HepG2 (cell line): Measurements from ENCODE around the gene FBXO4. TPM values are rescaled to one million over a fixed set of nuclear protein-coding genes. Genes with fewer than 3 reads are reported as not detected.

Experiments used
- ATAC-seq: fragments of 200-7000 bp; cut with Tn5 transposase; 3 replicates; pipeline ENCODE4 v1.9.1; 2020; ENCODE audit warnings: mild to moderate bottlenecking, moderate library complexity
- BruUV-seq: library from RNA; stranded (reverse); fragments of 400-500 nt; replicated peaks from 2 replicates; lab custom pipeline; 2021; lab: Mats Ljungman, UMichigan
- CTCF ChIA-PET: fragments of 300-600 bp; formaldehyde crosslinking; extraction: SDS; loops from one replicate; lab custom pipeline; 2021; ENCODE audit warnings: low total read pairs, inconsistent platforms, low intra/inter-chr PET ratio; lab: Yijun Ruan, JAX
- POLR2A ChIA-PET: fragments of 350-600 bp; sonication (Branson Sonifier 250); formaldehyde crosslinking; loops from one replicate; lab custom pipeline; 2020; ENCODE audit warnings: antibody characterized with exemption, inconsistent platforms; lab: Yijun Ruan, JAX
- DNase-seq: peaks from one replicate; pipeline ENCODE4 v3.0.0-alpha.2; 2015; ENCODE audit warnings: low spot score
- FAIRE-seq: peaks from 3 replicates; lab custom pipeline; 2011; peaks lifted over from hg19 to GRCh38; lab: Jason Lieb, UNC
- H2AFZ ChIP-seq: one replicate; pipeline ENCODE4 v1.6.1; 2011; ENCODE audit warnings: low read length, inconsistent platforms
- H3K27ac ChIP-seq: fragments of 300-600 bp; 3 replicates; pipeline ENCODE4 v1.8.0; 2011; ENCODE audit warnings: mixed run types, mild to moderate bottlenecking, mixed read lengths, low read length, inconsistent platforms; ENCODE audit not compliant: insufficient read depth; ENCODE audit errors: extremely low read length
- H3K27me3 ChIP-seq, 2 experiments: fragments of 200-600 bp in 1 of 2; 2 replicates in 1 of 2; 3 replicates in 1 of 2; pipeline versions ENCODE4 v1.6.0 to v1.8.0; 2011; ENCODE audit warnings: low read length in 2 of 2, mild to moderate bottlenecking in 2 of 2, moderate library complexity in 2 of 2, inconsistent platforms in 1 of 2; ENCODE audit not compliant: insufficient read depth in 2 of 2, control insufficient read depth in 1 of 2
- H3K36me3 ChIP-seq, 2 experiments: fragments of 200-600 bp in 1 of 2; replicated peaks in 1 of 2; 2 replicates in 1 of 2; 3 replicates in 1 of 2; pipeline versions ENCODE4 v1.5.1 to v1.8.0; 2011; ENCODE audit warnings: low read length in 2 of 2, inconsistent platforms in 1 of 2; ENCODE audit not compliant: insufficient read depth in 2 of 2, control insufficient read depth in 1 of 2
- H3K4me1 ChIP-seq: 2 replicates; pipeline ENCODE4 v1.5.1; 2012; ENCODE audit warnings: low read length, inconsistent platforms; ENCODE audit not compliant: insufficient read depth
- H3K4me2 ChIP-seq: 2 replicates; pipeline ENCODE4 v1.6.0; 2011; ENCODE audit warnings: low read depth, low read length, inconsistent platforms
- H3K4me3 ChIP-seq, 3 experiments: fragments of 200-600 bp in 1 of 3; sonication (generic), shearing (Covaris generic) in 1 of 3; replicated peaks in 1 of 3; 2 replicates each; pipeline ENCODE4 v1.5.1; 2011 to 2016; ENCODE audit warnings: low read length in 3 of 3, inconsistent platforms in 2 of 3, low read depth in 2 of 3, mild to moderate bottlenecking in 2 of 3, control low read depth in 1 of 3, mixed read lengths in 1 of 3; ENCODE audit not compliant: insufficient read depth in 1 of 3
- H3K79me2 ChIP-seq: one replicate; pipeline ENCODE4 v1.6.1; 2011; ENCODE audit warnings: low read length, inconsistent platforms; ENCODE audit not compliant: insufficient read depth
- H3K9ac ChIP-seq: 2 replicates; pipeline ENCODE4 v1.6.0; 2011; ENCODE audit warnings: mild to moderate bottlenecking, low read depth, low read length, inconsistent platforms; ENCODE audit not compliant: insufficient read depth
- H3K9me3 ChIP-seq: 2 replicates; pipeline ENCODE4 v1.5.1; 2012; ENCODE audit warnings: mild to moderate bottlenecking, low read length
- H4K20me1 ChIP-seq: 2 replicates; pipeline ENCODE4 v1.6.0; 2011; ENCODE audit warnings: inconsistent platforms, mild to moderate bottlenecking, low read length, moderate library complexity; ENCODE audit not compliant: insufficient read depth
- ETV6 ChIP-seq: sonication (generic); formaldehyde crosslinking; conservative IDR thresholded peaks from 2 replicates; pipeline ENCODE4 v1.4.0; 2020; ENCODE audit warnings: missing genetic modification reagents
- HOXA3 ChIP-seq: sonication (generic); formaldehyde crosslinking; IDR thresholded peaks from 2 replicates; pipeline ENCODE4 v1.5.0; 2020; ENCODE audit warnings: missing genetic modification reagents
- ISL2 ChIP-seq: sonication (generic); formaldehyde crosslinking; IDR thresholded peaks from 2 replicates; pipeline ENCODE4 v1.5.0; 2020; ENCODE audit warnings: missing genetic modification reagents
- KMT2A ChIP-seq: sonication (generic); formaldehyde crosslinking; IDR thresholded peaks from 2 replicates; pipeline ENCODE4 v1.4.0; 2020; ENCODE audit warnings: missing genetic modification reagents
- MAFK ChIP-seq, 2 experiments: IDR thresholded peaks in 1 of 2; conservative IDR thresholded peaks in 1 of 2; 2 replicates each; pipeline ENCODE4 v1.6.1; 2011; ENCODE audit warnings: improper control_type of control experiment in 2 of 2, low read length in 2 of 2
- SMAD9 ChIP-seq: sonication (generic); formaldehyde crosslinking; IDR thresholded peaks from 2 replicates; pipeline ENCODE4 v1.5.1; 2020; ENCODE audit warnings: mild to moderate bottlenecking, missing genetic modification reagents
- TEAD2 ChIP-seq: sonication (generic); formaldehyde crosslinking; IDR thresholded peaks from 2 replicates; pipeline ENCODE4 v1.9.0; 2021; ENCODE audit warnings: missing genetic modification reagents
- TGIF2 ChIP-seq: IDR thresholded peaks from 2 replicates; pipeline ENCODE4 v1.6.1; 2016; ENCODE audit warnings: control low read depth, missing compliant biosample characterization
- ZBTB21 ChIP-seq: sonication (generic); formaldehyde crosslinking; IDR thresholded peaks from 2 replicates; pipeline ENCODE4 v1.4.0; 2020; ENCODE audit warnings: missing genetic modification reagents
- ZNF121 ChIP-seq: sonication (generic); formaldehyde crosslinking; IDR thresholded peaks from 2 replicates; pipeline ENCODE4 v1.5.0; 2020; ENCODE audit warnings: mild to moderate bottlenecking, missing genetic modification reagents
- ZNF180 ChIP-seq: sonication (generic); formaldehyde crosslinking; IDR thresholded peaks from 2 replicates; pipeline ENCODE4 v1.4.0; 2020; ENCODE audit warnings: low read depth, missing genetic modification reagents, borderline replicate concordance
- ZNF331 ChIP-seq: sonication (generic); formaldehyde crosslinking; IDR thresholded peaks from 2 replicates; pipeline ENCODE4 v1.4.0; 2020; ENCODE audit warnings: missing genetic modification reagents
- ZNF766 ChIP-seq: sonication (generic); formaldehyde crosslinking; IDR thresholded peaks from 2 replicates; pipeline ENCODE4 v1.5.0; 2020; ENCODE audit warnings: missing genetic modification reagents, borderline replicate concordance
- in situ Hi-C: cut with HindIII; loops from 2 replicates; pipeline ENCODE4 v1.10.0; 2017; ENCODE audit warnings: low pct_unique_long_range_greater_than_20kb; ENCODE audit not compliant: extremely low pct_ligation_motif_present
- intact Hi-C: fragments of 100-400 bp; cut with micrococcal nuclease; formaldehyde crosslinking; loops from one replicate; pipeline ENCODE4 v1.10.0; 2022; ENCODE audit not compliant: unreplicated experiment
- polyA plus RNA-seq, 8 experiments: library from polyadenylated mRNA; depleted of rRNA in 3 of 8; stranded (reverse) in 7 of 8; unstranded in 1 of 8; fragments of >200 nt; fragmentation: Illumina TruSeq in 4 of 8; extraction: Trizol in 4 of 8; gene quantifications; 2 replicates each; pipeline versions ENCODE4 v1.2.1 to v1.2.3, GENCODE V29; 2011 to 2016; ENCODE audit warnings: low read depth in 4 of 8, missing spikeins in 1 of 8, mixed read lengths in 1 of 8; ENCODE audit not compliant: insufficient read depth in 1 of 8
- total RNA-seq, 5 experiments: library from RNA; depleted of rRNA; stranded (reverse); fragments of >200 nt; fragmentation: Illumina TruSeq; extraction: Trizol; gene quantifications; 2 replicates each; pipeline ENCODE4 v1.2.3, GENCODE V29; 2016; ENCODE audit warnings: low read depth in 1 of 5
- TF ChIP-seq, protein P1 (sequence below): sonication (generic); formaldehyde crosslinking; IDR thresholded peaks from 2 replicates; pipeline ENCODE4 v1.5.1; 2020; ENCODE audit warnings: mild to moderate bottlenecking, missing genetic modification reagents, moderate library complexity
- TF ChIP-seq, protein P2 (sequence below): sonication (generic); formaldehyde crosslinking; conservative IDR thresholded peaks from 2 replicates; pipeline ENCODE4 v1.8.0; 2022; ENCODE audit warnings: missing genetic modification reagents
- TF ChIP-seq, protein P3 (sequence below): sonication (generic); formaldehyde crosslinking; IDR thresholded peaks from 2 replicates; pipeline ENCODE4 v1.4.0; 2020; ENCODE audit warnings: missing genetic modification reagents, mild to moderate bottlenecking, borderline replicate concordance
- TF ChIP-seq, protein P4 (sequence below): IDR thresholded peaks from 2 replicates; pipeline ENCODE4 v1.6.1; 2016; ENCODE audit warnings: missing compliant biosample characterization, missing genetic modification reagents, borderline replicate concordance

Gene FBXO4
- total and polyA plus RNA-seq, 2 of the 13 experiments (the other 11 are each of a cell fraction or from before 2014, with no cell fraction given), result 5.2 to 16.4 TPM

DNA sequence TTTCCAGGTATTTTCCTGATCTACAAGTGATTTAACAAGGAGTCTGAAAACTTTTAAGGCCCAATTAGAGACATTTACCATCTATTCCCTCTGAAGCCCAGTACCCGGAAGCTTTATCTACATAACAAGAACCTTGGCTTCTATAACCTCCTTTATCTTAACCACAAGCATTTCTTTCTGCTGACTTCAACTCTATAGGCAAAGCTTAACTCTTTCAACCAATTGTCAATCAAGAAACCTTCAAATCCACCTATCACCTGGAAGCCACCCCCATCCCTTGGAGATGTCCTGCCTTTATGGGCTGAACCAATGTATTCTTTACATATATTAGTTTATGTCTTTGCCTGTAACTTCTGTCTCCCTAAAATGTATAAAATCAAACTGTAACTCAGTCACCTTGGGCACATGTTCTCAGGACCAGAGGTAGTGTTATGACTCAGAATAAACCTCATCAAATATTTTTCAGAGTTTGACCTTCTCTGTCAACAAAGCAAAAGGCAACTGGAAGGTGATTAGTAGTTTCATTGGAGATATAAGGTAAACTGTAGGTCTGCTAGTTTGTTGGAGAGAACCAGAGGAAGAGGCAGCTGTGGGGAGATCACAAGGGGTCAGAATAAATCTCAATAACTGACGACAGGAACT lies 33.9 kb upstream of the FBXO4 start (continued):
- TF ChIP-seq, protein P1, sequence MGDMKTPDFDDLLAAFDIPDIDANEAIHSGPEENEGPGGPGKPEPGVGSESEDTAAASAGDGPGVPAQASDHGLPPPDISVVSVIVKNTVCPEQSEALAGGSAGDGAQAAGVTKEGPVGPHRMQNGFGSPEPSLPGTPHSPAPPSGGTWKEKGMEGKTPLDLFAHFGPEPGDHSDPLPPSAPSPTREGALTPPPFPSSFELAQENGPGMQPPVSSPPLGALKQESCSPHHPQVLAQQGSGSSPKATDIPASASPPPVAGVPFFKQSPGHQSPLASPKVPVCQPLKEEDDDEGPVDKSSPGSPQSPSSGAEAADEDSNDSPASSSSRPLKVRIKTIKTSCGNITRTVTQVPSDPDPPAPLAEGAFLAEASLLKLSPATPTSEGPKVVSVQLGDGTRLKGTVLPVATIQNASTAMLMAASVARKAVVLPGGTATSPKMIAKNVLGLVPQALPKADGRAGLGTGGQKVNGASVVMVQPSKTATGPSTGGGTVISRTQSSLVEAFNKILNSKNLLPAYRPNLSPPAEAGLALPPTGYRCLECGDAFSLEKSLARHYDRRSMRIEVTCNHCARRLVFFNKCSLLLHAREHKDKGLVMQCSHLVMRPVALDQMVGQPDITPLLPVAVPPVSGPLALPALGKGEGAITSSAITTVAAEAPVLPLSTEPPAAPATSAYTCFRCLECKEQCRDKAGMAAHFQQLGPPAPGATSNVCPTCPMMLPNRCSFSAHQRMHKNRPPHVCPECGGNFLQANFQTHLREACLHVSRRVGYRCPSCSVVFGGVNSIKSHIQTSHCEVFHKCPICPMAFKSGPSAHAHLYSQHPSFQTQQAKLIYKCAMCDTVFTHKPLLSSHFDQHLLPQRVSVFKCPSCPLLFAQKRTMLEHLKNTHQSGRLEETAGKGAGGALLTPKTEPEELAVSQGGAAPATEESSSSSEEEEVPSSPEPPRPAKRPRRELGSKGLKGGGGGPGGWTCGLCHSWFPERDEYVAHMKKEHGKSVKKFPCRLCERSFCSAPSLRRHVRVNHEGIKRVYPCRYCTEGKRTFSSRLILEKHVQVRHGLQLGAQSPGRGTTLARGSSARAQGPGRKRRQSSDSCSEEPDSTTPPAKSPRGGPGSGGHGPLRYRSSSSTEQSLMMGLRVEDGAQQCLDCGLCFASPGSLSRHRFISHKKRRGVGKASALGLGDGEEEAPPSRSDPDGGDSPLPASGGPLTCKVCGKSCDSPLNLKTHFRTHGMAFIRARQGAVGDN (CRISPR knock-in tag), result no peak
- TF ChIP-seq TEAD2 (CRISPR knock-in tag) (no peak), KMT2A (CRISPR knock-in tag) (no peak), ZNF180 (no peak)

DNA sequence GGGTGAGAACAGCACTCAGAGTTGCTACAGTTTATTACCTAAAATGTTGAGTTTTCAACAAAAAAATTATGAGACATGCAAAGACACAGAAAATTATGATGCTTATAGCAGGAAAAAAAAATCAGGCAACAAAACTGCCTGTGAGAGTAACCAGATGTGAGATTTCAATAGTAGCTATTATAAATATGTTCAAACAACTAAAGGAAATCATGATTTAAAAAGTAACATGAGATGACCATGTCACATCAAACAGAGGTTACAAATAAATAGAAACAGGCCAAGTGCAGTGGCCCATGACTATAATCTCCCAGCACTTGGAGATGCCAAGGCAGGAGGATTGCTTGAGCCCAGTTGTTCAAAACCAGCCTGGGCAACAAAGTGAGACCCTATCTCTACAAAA lies 33.0 kb upstream of the FBXO4 start:
- no TSS peak for BruUV-seq
- POLR2A ChIA-PET, result no interaction called here
- TF ChIP-seq, protein P2, sequence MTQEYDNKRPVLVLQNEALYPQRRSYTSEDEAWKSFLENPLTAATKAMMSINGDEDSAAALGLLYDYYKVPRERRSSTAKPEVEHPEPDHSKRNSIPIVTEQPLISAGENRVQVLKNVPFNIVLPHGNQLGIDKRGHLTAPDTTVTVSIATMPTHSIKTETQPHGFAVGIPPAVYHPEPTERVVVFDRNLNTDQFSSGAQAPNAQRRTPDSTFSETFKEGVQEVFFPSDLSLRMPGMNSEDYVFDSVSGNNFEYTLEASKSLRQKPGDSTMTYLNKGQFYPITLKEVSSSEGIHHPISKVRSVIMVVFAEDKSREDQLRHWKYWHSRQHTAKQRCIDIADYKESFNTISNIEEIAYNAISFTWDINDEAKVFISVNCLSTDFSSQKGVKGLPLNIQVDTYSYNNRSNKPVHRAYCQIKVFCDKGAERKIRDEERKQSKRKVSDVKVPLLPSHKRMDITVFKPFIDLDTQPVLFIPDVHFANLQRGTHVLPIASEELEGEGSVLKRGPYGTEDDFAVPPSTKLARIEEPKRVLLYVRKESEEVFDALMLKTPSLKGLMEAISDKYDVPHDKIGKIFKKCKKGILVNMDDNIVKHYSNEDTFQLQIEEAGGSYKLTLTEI (CRISPR knock-in tag), result no peak
- TF ChIP-seq ZBTB21 (no peak), ZNF121 (CRISPR knock-in tag) (no peak), ZNF766 (CRISPR knock-in tag) (no peak), ISL2 (CRISPR knock-in tag) (no peak), TGIF2 (CRISPR knock-in tag) (no peak), HOXA3 (no peak), ETV6 (CRISPR knock-in tag) (no peak), MAFK (conservative IDR thresholded peaks at IDR 0.05 in 1 of 2, IDR thresholded peaks at IDR 0.05 in 1 of 2; ENCODE audit: low read length in 2 of 2) (no peak), SMAD9 (CRISPR knock-in tag) (no peak), ZNF331 (no peak)
- TF ChIP-seq, protein P3, sequence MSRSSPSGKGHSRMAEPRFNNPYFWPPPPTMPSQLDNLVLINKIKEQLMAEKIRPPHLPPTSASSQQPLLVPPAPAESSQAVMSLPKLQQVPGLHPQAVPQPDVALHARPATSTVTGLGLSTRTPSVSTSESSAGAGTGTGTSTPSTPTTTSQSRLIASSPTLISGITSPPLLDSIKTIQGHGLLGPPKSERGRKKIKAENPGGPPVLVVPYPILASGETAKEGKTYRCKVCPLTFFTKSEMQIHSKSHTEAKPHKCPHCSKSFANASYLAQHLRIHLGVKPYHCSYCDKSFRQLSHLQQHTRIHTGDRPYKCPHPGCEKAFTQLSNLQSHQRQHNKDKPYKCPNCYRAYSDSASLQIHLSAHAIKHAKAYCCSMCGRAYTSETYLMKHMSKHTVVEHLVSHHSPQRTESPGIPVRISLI (CRISPR knock-in tag), result no peak
- TF ChIP-seq, protein P4, sequence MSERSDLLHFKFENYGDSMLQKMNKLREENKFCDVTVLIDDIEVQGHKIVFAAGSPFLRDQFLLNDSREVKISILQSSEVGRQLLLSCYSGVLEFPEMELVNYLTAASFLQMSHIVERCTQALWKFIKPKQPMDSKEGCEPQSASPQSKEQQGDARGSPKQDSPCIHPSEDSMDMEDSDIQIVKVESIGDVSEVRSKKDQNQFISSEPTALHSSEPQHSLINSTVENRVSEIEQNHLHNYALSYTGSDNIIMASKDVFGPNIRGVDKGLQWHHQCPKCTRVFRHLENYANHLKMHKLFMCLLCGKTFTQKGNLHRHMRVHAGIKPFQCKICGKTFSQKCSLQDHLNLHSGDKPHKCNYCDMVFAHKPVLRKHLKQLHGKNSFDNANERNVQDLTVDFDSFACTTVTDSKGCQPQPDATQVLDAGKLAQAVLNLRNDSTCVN (CRISPR knock-in tag), result no peak

More for the DNA sequence above, 33.0 kb upstream of the FBXO4 start:
- intact Hi-C loops, result no loop called here
- CTCF ChIA-PET, result no interaction called here
- H3K79me2 ChIP-seq, result no peaks in the 10 kb centered on the region
- no peak overlapping the region for H3K4me2 ChIP-seq
- no peak for FAIRE-seq
- H3K9me3 ChIP-seq, result no peaks in the 10 kb centered on the region
- DNase-seq, result no peak
- in situ Hi-C loops, result no loop called here
- no peaks in the 10 kb centered on the region for H3K36me3 ChIP-seq
- no peak overlapping the region for H3K9ac ChIP-seq
- H3K4me1 ChIP-seq, result no peaks in the 10 kb centered on the region
- no peak for ATAC-seq
- no peak overlapping the region for H3K4me3 ChIP-seq
- no peaks in the 10 kb centered on the region for H4K20me1 ChIP-seq
- no peak overlapping the region for H2AFZ ChIP-seq
- no peak overlapping the region for H3K27ac ChIP-seq
- no peaks in the 10 kb centered on the region for H3K27me3 ChIP-seq
